H9 (cell line): ENCODE results near the gene PRDX1. TPM values are rescaled to one million over a fixed set of nuclear protein-coding genes. Genes with fewer than 3 reads are reported as not detected.

ENCODE experiments used
- DNase-seq: peaks from one replicate; pipeline ENCODE4 v3.0.0-alpha.2; 2017
- H2AFZ ChIP-seq: one replicate; pipeline ENCODE4 v1.6.1; 2013; ENCODE audit warnings: mild to moderate bottlenecking, low read length, control low read depth, moderate library complexity
- H2AK5ac ChIP-seq: 2 replicates; pipeline ENCODE4 v1.6.1; 2013; ENCODE audit warnings: low read length, control low read depth, mixed read lengths; ENCODE audit not compliant: insufficient read length
- H2BK120ac ChIP-seq: one replicate; pipeline ENCODE4 v1.6.1; 2013; ENCODE audit warnings: low read depth, mild to moderate bottlenecking, low read length, control low read depth, inconsistent platforms; ENCODE audit not compliant: poor library complexity, severe bottlenecking
- H2BK12ac ChIP-seq: 2 replicates; pipeline ENCODE4 v1.6.1; 2013; ENCODE audit warnings: low read length, control low read depth, mixed read lengths, low read depth; ENCODE audit not compliant: insufficient read length
- H2BK15ac ChIP-seq: 2 replicates; pipeline ENCODE4 v1.6.1; 2013; ENCODE audit warnings: low read depth, low read length, control low read depth
- H2BK20ac ChIP-seq: one replicate; pipeline ENCODE4 v1.6.1; 2013; ENCODE audit warnings: low read depth, mild to moderate bottlenecking, low read length, control low read depth, inconsistent platforms; ENCODE audit not compliant: poor library complexity, severe bottlenecking
- H2BK5ac ChIP-seq: 2 replicates; pipeline ENCODE4 v1.6.1; 2013; ENCODE audit warnings: low read length, control low read depth, mixed read lengths; ENCODE audit not compliant: insufficient read length
- H3K14ac ChIP-seq: 2 replicates; pipeline ENCODE4 v1.6.1; 2013; ENCODE audit warnings: low read length, control low read depth; ENCODE audit not compliant: insufficient read depth
- H3K18ac ChIP-seq: 2 replicates; pipeline ENCODE4 v1.6.1; 2013; ENCODE audit warnings: low read depth, mild to moderate bottlenecking, mixed read lengths, low read length, control low read depth; ENCODE audit not compliant: insufficient read length
- H3K23ac ChIP-seq: 2 replicates; pipeline ENCODE4 v1.6.1; 2013; ENCODE audit warnings: low read length, control low read depth, mixed read lengths, low read depth; ENCODE audit not compliant: insufficient read length
- H3K23me2 ChIP-seq: 2 replicates; pipeline ENCODE4 v1.6.1; 2013; ENCODE audit warnings: low read depth, mild to moderate bottlenecking, mixed read lengths, low read length, control low read depth; ENCODE audit not compliant: insufficient read length, poor library complexity, severe bottlenecking
- H3K27ac ChIP-seq: 2 replicates; pipeline ENCODE4 v1.5.1; 2013; ENCODE audit warnings: low read length, control low read depth, mixed read lengths, low read depth; ENCODE audit not compliant: insufficient read length
- H3K27me3 ChIP-seq: 2 replicates; pipeline ENCODE4 v1.6.1; 2013; ENCODE audit warnings: low read length, control low read depth, inconsistent platforms; ENCODE audit not compliant: insufficient read depth
- H3K4ac ChIP-seq: 2 replicates; pipeline ENCODE4 v1.6.1; 2013; ENCODE audit warnings: low read depth, mild to moderate bottlenecking, control low read depth, inconsistent platforms, low read length, moderate library complexity
- H3K4me1 ChIP-seq: 2 replicates; pipeline ENCODE4 v1.6.1; 2013; ENCODE audit warnings: low read length, control low read depth, inconsistent platforms; ENCODE audit not compliant: insufficient read depth
- H3K4me2 ChIP-seq: 2 replicates; pipeline ENCODE4 v1.6.1; 2013; ENCODE audit warnings: low read length, control low read depth, mixed read lengths; ENCODE audit not compliant: insufficient read length, insufficient read depth
- H3K56ac ChIP-seq: 2 replicates; pipeline ENCODE4 v1.6.1; 2013; ENCODE audit warnings: low read depth, mild to moderate bottlenecking, mixed read lengths, low read length, control low read depth; ENCODE audit not compliant: insufficient read length
- H3K79me1 ChIP-seq: 2 replicates; pipeline ENCODE4 v1.6.1; 2013; ENCODE audit warnings: low read depth, mild to moderate bottlenecking, moderate library complexity, low read length, control low read depth, inconsistent platforms; ENCODE audit not compliant: insufficient read depth, poor library complexity, severe bottlenecking
- H3K79me2 ChIP-seq: 2 replicates; pipeline ENCODE4 v1.6.1; 2013; ENCODE audit warnings: low read length, control low read depth, inconsistent platforms; ENCODE audit not compliant: insufficient read depth
- H3K9ac ChIP-seq: 2 replicates; pipeline ENCODE4 v1.6.1; 2013; ENCODE audit warnings: low read length, control low read depth, mixed read lengths; ENCODE audit not compliant: insufficient read length; ENCODE audit errors: extremely low read depth
- H3K9me3 ChIP-seq: one replicate; pipeline ENCODE4 v1.6.1; 2013; ENCODE audit warnings: low read depth, low read length, inconsistent platforms; ENCODE audit not compliant: control insufficient read depth
- H3T11ph ChIP-seq: one replicate; pipeline ENCODE4 v1.6.1; 2013; ENCODE audit warnings: mild to moderate bottlenecking, low read length, control low read depth, inconsistent platforms
- H4K20me1 ChIP-seq: one replicate; pipeline ENCODE4 v1.6.1; 2013; ENCODE audit not compliant: control insufficient read depth, insufficient read length, insufficient read depth
- H4K5ac ChIP-seq: 2 replicates; pipeline ENCODE4 v1.6.1; 2013; ENCODE audit warnings: low read depth, mild to moderate bottlenecking, mixed read lengths, low read length, control low read depth; ENCODE audit not compliant: insufficient read length
- H4K8ac ChIP-seq: replicated peaks from 2 replicates; pipeline ENCODE4 v1.6.1; 2013; ENCODE audit warnings: low read length, control low read depth, mixed read lengths, low read depth; ENCODE audit not compliant: insufficient read length
- H4K91ac ChIP-seq: 2 replicates; pipeline ENCODE4 v1.6.1; 2013; ENCODE audit warnings: low read depth, mild to moderate bottlenecking, moderate library complexity, mixed read lengths, low read length, control low read depth; ENCODE audit not compliant: insufficient read length
- H3K27ac Mint-ChIP-seq, 3 experiments: 2 replicates in 2 of 3; 3 replicates in 1 of 3; pipeline ENCODE4 v1.8.0; 2020 to 2021; ENCODE audit warnings: mixed read lengths in 3 of 3, mild to moderate bottlenecking in 1 of 3, moderate library complexity in 1 of 3
- H3K27me3 Mint-ChIP-seq: 2 replicates; pipeline ENCODE4 v1.8.0; 2021; ENCODE audit warnings: low read depth, mild to moderate bottlenecking, moderate library complexity, mixed read lengths
- H3K36me3 Mint-ChIP-seq, 3 experiments: 2 replicates in 2 of 3; 3 replicates in 1 of 3; pipeline ENCODE4 v1.8.0; 2020 to 2021; ENCODE audit warnings: low read depth in 3 of 3, mixed read lengths in 3 of 3; ENCODE audit not compliant: insufficient read depth in 1 of 3
- H3K4me1 Mint-ChIP-seq, 2 experiments: 2 replicates each; pipeline ENCODE4 v1.8.0; 2020; ENCODE audit warnings: mixed read lengths in 2 of 2
- H3K4me3 Mint-ChIP-seq, 2 experiments: 2 replicates in 1 of 2; 3 replicates in 1 of 2; pipeline ENCODE4 v1.8.0; 2020 to 2021; ENCODE audit warnings: mild to moderate bottlenecking in 2 of 2, mixed read lengths in 2 of 2, moderate library complexity in 1 of 2
- H3K9me3 Mint-ChIP-seq, 2 experiments: 2 replicates in 1 of 2; 3 replicates in 1 of 2; pipeline ENCODE4 v1.8.0; 2020; ENCODE audit warnings: mild to moderate bottlenecking in 2 of 2, mixed read lengths in 2 of 2, moderate library complexity in 1 of 2
- WGBS: extraction: QIAGEN DNeasy Blood & Tissue Kit; methylation state at CpG from one replicate; pipeline ENCODE4 v1.1.7; 2013; ENCODE audit warnings: missing lambda C conversion rate, low lambda C conversion rate, mixed read lengths; ENCODE audit not compliant: insufficient read length; ENCODE audit errors: extremely low coverage; 5-methylcytosine and 5-hydroxymethylcytosine counted together
- total RNA-seq: library from RNA; stranded (reverse); gene quantifications from 2 replicates; pipeline ENCODE4 v1.2.1, GENCODE V29; 2021
- TF ChIP-seq, protein P1 (sequence below): fragments of 200-600 bp; sonication (generic); conservative IDR thresholded peaks from 3 replicates; pipeline ENCODE4 v1.8.0; 2021; ENCODE audit warnings: antibody characterized with exemption, mild to moderate bottlenecking

PRDX1 gene
- total RNA-seq, 1 experiment from 2014 or later = 1,003 TPM

DNA sequence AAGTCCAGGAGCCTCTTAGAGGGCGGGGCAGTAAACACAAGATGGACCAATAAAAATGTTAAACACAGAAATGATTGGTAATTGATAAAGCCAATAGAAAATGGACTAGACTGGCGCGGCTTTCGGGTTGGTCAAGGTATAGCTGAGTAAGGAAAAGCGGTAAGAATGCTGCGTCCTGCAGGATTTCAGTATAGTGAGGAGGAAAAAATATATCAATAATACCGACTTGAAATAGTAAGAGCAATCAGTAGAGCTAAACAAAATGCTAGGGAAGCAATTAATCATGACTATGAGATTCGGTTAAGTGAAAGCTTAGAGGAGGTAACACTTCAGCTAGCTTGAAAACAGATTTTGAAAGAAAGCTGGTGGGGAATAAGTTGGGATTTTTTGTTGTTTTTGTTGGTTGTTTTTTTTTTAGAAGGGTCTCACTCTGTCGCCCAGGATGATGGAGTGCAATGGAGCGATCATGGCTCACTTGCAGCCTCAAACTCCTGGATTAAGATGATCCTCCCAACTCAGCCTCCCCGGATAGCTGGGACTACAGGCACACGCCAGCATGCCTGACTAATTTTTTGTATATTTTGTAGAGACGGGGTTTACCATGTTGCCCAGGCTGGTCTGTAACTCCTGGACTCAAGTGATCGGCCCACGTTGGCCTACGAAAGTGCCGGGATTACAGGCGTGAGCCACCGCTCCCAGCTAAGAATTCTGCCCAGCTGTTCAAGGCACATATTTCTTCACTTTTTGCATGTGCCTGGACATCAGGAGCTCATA, 30.0 kb downstream of the PRDX1 start:
- no peak overlapping the region for H2BK20ac ChIP-seq
- H4K20me1 ChIP-seq = no peaks in the 10 kb centered on the region
- H3K79me1 ChIP-seq = no peaks in the 10 kb centered on the region
- no CpG with 5 or more reads among the region's 19 CpGs for WGBS
- no peak overlapping the region for H3T11ph ChIP-seq
- no peak overlapping the region for H3K14ac ChIP-seq
- TF ChIP-seq, protein P1, sequence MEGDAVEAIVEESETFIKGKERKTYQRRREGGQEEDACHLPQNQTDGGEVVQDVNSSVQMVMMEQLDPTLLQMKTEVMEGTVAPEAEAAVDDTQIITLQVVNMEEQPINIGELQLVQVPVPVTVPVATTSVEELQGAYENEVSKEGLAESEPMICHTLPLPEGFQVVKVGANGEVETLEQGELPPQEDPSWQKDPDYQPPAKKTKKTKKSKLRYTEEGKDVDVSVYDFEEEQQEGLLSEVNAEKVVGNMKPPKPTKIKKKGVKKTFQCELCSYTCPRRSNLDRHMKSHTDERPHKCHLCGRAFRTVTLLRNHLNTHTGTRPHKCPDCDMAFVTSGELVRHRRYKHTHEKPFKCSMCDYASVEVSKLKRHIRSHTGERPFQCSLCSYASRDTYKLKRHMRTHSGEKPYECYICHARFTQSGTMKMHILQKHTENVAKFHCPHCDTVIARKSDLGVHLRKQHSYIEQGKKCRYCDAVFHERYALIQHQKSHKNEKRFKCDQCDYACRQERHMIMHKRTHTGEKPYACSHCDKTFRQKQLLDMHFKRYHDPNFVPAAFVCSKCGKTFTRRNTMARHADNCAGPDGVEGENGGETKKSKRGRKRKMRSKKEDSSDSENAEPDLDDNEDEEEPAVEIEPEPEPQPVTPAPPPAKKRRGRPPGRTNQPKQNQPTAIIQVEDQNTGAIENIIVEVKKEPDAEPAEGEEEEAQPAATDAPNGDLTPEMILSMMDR = no peak
- no peak overlapping the region for H3K9ac ChIP-seq
- no peak overlapping the region for H2BK5ac ChIP-seq
- no peak overlapping the region for H3K4ac ChIP-seq
- no peaks in the 10 kb centered on the region for H3K27me3 ChIP-seq
- no peak overlapping the region for H3K27ac ChIP-seq
- H3K9me3 ChIP-seq = no peaks in the 10 kb centered on the region
- no peak overlapping the region for H3K56ac ChIP-seq
- H3K4me3 Mint-ChIP-seq = no peak overlapping the region
- H4K8ac ChIP-seq = no peak overlapping the region
- H2BK12ac ChIP-seq = no peak overlapping the region
- H4K91ac ChIP-seq = no peak overlapping the region
- H3K79me2 ChIP-seq = no peaks in the 10 kb centered on the region
- no peak overlapping the region for H3K23ac ChIP-seq
- H3K18ac ChIP-seq = no peak overlapping the region
- no peak overlapping the region for H2BK120ac ChIP-seq
- peak overlapping the region in 1 of 3 experiments; percentile 31; a peak in 1 of 7 replicates for H3K27ac Mint-ChIP-seq
- H3K27me3 Mint-ChIP-seq = peaks cover 3% of the 10 kb centered on the region
- H2AK5ac ChIP-seq = no peak overlapping the region
- H3K4me1 ChIP-seq = no peaks in the 10 kb centered on the region
- peaks cover 3 to 5% of the 10 kb centered on the region in 2 experiments; a peak in 1 of 5 replicates for H3K9me3 Mint-ChIP-seq
- peaks cover 5% of the 10 kb centered on the region in 2 experiments for H3K4me1 Mint-ChIP-seq
- H2AFZ ChIP-seq = no peak overlapping the region
- H4K5ac ChIP-seq = no peak overlapping the region
- DNase-seq = no peak
- peaks cover 0 to 6% (median 4%) of the 10 kb centered on the region in 3 experiments; a peak in 5 of 7 replicates for H3K36me3 Mint-ChIP-seq
- peaks cover 10% of the 10 kb centered on the region for H3K23me2 ChIP-seq
- H2BK15ac ChIP-seq = no peak overlapping the region
- H3K4me2 ChIP-seq = peak overlapping the region; percentile 29
